GM18526 (cell line): ENCODE measurements around the gene UNCX.

ENCODE experiments used
- POLR2A ChIP-seq: IDR thresholded peaks from 3 replicates; pipeline ENCODE4 v1.6.1; 2011; ENCODE audit not compliant: insufficient read length; ENCODE audit errors: extremely low read depth

The UNCX gene

DNA sequence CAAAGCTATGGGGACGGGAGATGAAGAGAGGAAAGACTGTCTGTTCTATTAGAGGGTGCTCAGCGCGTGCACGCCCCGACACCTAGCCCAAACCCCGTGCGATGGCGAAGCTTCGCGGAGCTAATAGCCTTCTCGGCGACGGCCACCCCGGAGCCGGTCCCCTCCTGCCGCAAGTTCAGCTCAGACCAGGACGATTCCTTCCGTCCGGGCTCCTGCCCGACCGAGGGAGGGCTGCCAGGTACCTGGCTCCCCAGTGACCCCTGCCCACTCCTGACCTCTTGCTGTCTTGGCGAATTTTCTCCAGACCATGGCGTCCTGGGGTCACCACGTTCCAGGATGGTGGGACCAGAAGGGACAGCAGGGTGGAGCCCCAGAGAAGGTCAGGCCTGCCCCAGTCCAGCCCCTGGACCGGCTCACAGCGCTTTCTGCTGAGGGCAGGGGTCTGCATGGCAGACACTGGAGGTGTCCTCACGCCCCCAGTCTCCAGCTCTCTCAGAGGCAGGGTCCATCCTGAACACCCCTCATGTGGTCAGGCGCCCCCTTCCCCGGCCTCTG, 36.7 kb downstream of the UNCX start:
- TF ChIP-seq POLR2A: no peak

DNA sequence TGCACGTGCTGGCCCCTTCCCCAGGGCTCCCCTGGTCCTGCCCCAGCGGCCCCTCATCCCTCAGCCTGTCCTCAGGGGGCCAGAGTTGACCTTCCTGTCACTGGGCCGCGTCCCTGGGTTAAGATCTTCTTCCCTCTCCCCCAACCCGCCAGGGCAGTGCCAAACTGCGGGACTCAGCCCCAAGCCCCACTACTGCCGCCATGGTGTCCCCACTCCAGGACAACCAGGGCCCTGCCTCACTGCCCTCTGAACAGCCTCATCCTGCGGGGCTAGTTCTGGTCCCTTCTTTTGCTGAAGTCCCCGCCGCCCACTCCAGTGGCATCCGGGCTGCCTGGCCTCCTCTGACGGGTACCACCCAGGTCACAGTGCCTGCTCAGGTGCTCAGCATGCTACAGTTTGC, 37.5 kb downstream of the UNCX start:
- no peak for TF ChIP-seq POLR2A

DNA sequence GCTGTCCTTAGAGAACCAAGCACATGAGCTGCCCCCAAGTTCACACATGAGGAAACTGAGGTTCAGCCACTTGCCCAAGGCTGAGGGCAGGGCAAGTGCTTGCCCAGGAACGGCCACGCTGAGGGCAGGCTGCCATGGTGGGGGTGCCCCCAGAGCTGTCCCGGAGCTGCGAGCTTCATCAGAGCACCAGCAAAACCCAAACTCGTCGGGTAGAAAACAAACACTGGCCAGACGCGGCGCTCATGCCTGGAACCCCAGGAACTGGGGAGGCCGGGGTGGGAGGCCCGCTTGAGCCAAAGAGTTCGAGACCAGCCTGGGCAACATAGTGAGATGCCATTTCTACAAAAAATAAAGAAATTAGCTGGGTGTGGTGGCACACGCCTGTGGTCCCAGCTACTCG, 38.4 kb downstream of the UNCX start:
- TF ChIP-seq POLR2A: no peak

GRCh38 chr7:1271656-1272055, 39.0 kb downstream of the UNCX start:
- no peak for TF ChIP-seq POLR2A

GRCh38 chr7:1274121-1274875, 41.6 kb downstream of the UNCX start:
- TF ChIP-seq POLR2A: no peak

- TF ChIP-seq POLR2A: no peak
These were observed 42.3 kb downstream of the UNCX start for GRCh38 chr7:1274876-1275375.

- no peak for TF ChIP-seq POLR2A
These were observed 43.0 kb downstream of the UNCX start for GRCh38 chr7:1275451-1276381.

DNA sequence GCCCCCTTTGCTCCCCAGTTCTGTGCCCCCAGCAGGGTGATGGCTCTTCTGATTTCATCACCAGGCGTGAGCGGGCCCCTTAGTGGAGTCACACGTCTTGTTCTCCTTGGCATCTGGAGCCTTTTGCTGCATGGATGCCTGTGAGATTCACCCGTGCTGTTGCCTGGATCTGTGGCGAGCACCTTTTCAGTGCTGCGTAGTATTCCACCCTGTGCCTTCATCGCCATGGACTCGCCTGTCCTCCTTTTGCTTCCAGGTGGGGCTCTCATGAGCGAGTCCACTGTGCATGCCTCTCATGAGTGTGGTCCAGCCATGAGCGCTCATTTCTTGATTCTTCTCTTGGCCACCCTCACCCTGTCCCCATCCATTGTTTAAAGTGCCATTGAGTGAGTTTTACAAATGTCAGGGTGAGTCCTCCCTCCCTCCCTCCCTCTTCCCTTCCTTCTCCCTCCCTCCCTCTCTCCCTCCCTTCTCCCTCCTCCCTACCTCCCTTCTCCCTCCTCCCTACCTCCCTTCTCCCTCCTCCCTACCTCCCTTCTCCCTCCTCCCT, 44.0 kb downstream of the UNCX start:
- TF ChIP-seq POLR2A: no peak

- no peak for TF ChIP-seq POLR2A
These were observed 45.9 kb downstream of the UNCX start for GRCh38 chr7:1278543-1278942.

GRCh38 chr7:1279041-1279440, 46.4 kb downstream of the UNCX start:
- TF ChIP-seq POLR2A: no peak

DNA sequence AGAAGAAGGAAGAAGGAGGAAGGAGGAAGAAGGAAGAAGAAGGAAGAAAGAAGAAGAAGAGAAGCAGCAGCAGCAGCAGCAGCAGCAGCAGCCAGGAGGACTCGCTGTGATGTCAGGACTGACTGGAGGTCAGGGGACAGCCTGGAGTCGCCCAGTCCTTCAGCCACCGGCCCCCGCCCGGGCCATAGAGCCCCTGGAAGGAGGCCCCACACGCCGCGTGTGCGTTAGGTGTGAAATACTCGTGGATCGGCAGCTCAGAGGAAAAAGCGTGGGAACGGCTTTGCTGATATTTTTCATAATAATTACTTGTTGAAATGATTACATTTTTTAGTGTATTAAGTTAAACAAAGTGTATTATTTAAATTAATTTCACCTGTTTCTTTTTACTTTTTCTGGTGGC, 48.4 kb downstream of the UNCX start:
- TF ChIP-seq POLR2A: no peak

DNA sequence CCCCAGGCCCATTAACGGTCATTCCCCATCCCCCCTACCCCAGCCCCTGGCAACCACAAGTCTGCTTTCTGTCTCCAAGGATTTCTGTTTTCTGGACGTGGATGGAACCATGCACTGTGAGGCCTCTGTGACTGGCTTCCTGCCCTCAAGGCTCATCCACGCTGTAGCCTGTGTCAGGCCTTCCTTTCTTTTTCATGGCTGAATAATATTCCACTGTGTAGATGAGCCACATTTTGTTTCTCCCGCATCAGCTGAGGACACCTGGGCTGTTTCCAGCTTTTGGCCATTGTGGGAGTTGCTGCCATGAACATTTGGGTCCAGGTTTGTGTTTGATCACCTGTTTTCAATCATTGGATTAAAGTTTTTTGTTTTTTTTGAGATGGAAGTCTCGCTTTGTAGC, 50.0 kb downstream of the UNCX start:
- no peak for TF ChIP-seq POLR2A

DNA sequence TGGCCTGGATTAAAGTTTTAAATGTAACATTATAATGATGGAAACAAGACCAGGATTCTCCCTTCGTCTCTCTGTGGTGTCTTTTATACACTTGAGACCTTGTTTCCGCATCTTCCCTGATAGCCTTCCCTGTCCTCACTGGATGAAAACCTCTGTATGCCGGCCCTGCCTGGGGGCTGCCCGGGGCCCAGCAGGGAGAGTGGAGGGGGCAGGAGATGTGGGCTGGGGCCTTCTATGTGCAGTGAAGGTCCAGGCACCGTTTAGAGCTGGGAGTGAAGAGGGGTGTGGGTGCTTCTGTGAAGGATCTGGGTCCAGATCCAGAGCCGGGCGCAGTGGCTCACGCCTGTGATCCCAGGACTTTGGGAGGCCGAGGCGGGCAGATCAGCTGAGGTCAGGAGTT, 50.7 kb downstream of the UNCX start:
- TF ChIP-seq POLR2A: no peak

DNA sequence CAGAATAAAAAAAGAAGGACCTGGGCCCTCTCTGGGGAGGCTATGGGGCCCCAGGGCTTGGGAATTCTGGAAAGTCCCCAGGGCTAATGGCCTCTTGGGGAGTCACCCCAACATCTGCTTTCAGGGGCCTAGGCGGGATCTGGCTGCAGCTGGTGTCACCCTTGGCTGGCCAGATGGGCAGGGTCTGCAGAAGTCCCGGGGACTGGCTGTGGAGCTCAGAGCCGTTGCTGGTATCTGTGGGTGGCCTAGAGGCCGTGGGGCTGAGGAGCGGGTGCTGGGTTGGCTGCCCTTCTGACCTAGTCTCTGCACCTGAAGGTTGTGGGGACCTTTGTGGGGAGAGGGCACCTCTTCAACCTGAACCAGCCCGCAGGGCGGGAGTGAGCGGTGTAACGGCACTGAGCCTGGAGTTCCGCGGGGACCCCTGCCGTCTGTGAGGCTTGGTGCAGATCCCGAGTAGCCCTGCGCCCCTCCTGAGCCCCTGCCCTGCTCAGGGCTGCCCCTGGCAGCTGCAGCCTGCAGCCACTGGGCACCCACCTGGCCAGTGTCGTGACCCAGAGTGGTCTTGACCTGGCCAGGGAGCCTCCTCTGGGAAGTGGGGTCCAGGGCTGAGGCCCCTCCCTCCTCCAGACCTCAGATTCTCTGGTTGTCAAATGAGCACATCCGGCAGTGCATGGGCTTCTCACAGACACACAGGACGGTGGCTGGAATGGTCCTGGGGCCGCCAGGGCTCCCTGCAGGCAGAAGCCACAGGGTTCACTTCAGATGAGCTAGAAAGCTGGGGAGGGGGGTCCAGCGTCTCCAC, 51.5 kb downstream of the UNCX start:
- no peak for TF ChIP-seq POLR2A
